NOMO-1 (cell line): ENCODE data around the gene ZNF365.
"Not testable (repeated sequence)": the region's sequence is repeated elsewhere in the genome, so short reads cannot be mapped to it uniquely, and the experiment has no call there.

Experiments
- DNase-seq, 2 experiments: peaks; one replicate each; lab custom pipeline; 2025; ENCODE audit not compliant: unreplicated experiment in 2 of 2; lab: John Stamatoyannopoulos, UW

ZNF365 gene

GRCh38 chr10:62373995-62374861 lies at the start of gene ZNF365:
Gene ZNF365 (plus strand): TSS chr10:62374369. CDS start chr10:62376194, 1,825 bp downstream.
- DNase-seq, result no peak

- no peak for DNase-seq
These were observed 48.0 kb upstream of the ZNF365 start for GRCh38 chr10:62326176-62326575.

GRCh38 chr10:62327885-62328284 lies 46.3 kb upstream of the ZNF365 start:
- DNase-seq, result no peak

- DNase-seq, result no peak
These were observed 44.0 kb upstream of the ZNF365 start for GRCh38 chr10:62330213-62330612.

- DNase-seq, result no peak
These were observed 41.8 kb upstream of the ZNF365 start for GRCh38 chr10:62332406-62332805.

GRCh38 chr10:62333135-62333889 lies 40.9 kb upstream of the ZNF365 start:
- DNase-seq, result no peak

- DNase-seq, result no peak
These were observed 40.0 kb upstream of the ZNF365 start for GRCh38 chr10:62333988-62334682.

GRCh38 chr10:62335326-62335725 lies 38.8 kb upstream of the ZNF365 start:
- DNase-seq, result no peak

GRCh38 chr10:62336404-62336803 lies 37.8 kb upstream of the ZNF365 start:
- no peak for DNase-seq

- no peak for DNase-seq
These were observed 32.8 kb upstream of the ZNF365 start for GRCh38 chr10:62341419-62341818.

GRCh38 chr10:62343000-62343399 lies 31.2 kb upstream of the ZNF365 start:
- DNase-seq, result no peak

- DNase-seq, result no peak
These were observed 26.1 kb upstream of the ZNF365 start for GRCh38 chr10:62348029-62348428.

GRCh38 chr10:62352356-62352970 lies 21.7 kb upstream of the ZNF365 start:
- no peak for DNase-seq

- no peak for DNase-seq
These were observed 19.3 kb upstream of the ZNF365 start for GRCh38 chr10:62354916-62355315.

GRCh38 chr10:62356447-62356846 lies 17.7 kb upstream of the ZNF365 start:
- DNase-seq, result no peak

- DNase-seq, result not testable (repeated sequence)
These were observed 16.0 kb upstream of the ZNF365 start for GRCh38 chr10:62358151-62358550.

GRCh38 chr10:62373639-62373994 lies 552 bp upstream of the ZNF365 start:
- DNase-seq, result no peak

- peak in 1 of 2 experiments; percentile 8 for DNase-seq
These were observed 917 bp downstream of the ZNF365 start for GRCh38 chr10:62374862-62375710.

GRCh38 chr10:62376071-62377025 lies 2.2 kb downstream of the ZNF365 start:
- no peak for DNase-seq
